ENCODE results near the gene SELL.
"Not testable (repeated sequence)": the region's sequence is repeated elsewhere in the genome, so short reads cannot be mapped to it uniquely, and the experiment has no call there.

The SELL gene

DNA sequence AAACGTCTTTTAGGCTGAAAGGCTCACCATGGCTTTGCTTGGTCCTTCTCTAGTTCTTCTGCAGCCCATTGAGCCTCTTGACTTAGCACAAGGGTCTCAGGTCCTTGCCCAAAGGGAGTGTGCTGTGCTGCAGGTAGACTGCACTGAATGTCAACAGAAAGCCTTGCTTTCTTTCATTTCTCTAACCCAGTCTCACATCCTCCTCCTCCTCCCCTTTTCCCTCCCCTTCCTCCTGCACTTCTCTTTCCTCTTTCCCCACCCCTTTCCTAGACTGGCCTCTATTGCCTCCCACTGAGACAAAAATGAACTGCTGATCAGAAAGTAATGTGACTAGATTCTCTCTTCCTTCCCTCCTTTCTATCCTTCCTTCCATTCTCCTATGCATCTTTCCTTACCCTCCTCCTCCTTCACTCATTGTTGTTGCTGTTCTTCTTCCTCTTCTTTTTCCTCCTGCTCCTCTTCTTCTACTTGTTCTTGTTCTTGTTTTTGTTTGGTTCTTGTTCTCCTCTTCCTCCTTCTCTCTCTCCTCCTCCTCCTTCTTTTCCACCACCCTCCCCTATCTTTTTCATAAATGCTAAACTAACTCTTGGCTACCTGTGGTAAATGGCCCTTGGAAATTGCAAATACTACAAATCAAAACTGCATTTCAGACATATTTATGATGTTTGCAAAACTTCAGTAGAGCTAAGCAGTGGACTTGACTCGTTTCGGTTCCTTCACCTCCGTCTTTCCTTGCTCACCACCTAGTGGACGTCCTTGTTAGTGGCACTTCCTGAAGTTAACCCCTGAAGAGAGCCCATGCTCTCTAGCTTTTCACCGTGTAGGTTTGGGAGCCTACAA is at the start of gene SELL:
SELL (minus strand) TSS at position 152 of the 840 bp plus-strand sequence; CDS start at position 30, 122 bp downstream.
- DNase-seq, result peak; percentile 84 to 90

DNA sequence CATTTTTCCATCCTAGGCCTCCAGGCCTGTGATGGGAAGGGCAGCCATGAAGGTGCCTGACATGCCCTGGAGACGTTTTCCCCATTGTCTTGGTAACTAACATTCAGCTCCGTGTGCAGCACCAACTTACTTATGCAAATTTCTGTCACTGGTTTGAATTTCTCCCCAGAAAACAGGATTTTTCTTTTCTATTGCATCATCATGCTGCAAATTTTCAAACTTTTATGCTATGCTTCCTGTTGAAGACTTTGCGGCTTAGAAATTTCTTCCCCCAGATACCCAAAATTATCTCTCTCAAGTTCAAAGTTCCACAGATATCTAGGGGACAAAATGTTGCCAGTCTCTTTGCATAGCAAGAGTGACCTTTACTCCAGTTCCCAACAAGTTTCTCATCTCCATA is 47.6 kb upstream of the SELL start:
- no peak for DNase-seq

DNA sequence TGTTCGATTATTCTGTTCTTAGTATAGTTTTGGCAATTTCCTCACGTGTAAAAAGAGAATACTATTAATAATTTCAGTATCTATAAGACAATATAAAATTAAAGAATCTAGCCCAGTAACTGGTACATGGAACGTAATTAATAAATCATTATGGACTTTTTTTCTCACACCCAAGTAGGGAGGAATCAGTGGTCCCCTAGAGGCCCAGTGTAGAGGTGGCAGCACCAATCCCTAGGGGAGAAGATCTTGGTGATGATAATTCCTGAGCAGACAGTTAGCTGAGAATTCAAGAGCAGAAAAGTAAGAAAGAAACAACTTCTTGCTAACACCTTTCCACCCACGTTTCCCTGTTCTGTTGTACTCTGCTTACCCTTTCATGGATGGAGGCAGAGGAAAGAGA is 42.1 kb upstream of the SELL start:
- DNase-seq, result peak; percentile 3 to 19

DNA sequence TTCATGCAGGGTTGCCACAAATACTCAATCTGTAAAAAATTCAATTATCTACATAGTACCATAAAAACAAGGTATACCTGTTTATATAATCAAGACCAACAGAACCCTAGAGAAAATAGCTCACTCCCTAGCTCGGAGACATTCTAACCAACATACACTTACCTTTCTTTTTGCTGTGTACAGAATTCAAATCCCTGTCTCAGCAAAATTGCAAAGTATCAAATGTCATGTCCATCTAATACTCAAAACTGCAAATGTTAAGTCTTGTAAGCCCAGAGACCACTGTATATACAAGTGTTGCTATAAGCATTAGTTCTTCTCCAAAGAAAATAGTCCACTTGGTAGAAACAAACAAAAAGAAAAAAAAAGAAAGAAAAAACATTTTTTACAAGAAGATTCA is 38.6 kb upstream of the SELL start:
- no peak for DNase-seq

DNA sequence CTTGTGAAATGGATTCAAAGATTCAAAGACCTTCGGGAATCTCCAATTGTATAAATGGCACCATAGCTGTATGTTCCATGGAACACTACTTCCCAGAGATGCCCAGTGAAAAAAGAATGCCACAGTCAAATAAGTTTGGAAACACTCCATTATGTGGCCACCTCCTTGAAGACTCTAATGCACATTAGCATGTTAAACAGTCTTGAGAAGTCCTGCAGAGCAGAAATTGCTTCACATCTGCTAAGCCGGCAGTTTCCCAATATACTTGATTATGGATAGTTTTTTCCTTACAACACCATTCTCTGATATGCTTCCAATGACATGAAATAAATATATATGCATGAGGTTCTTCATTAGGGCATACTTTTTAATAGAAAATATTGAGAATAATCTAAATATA is 35.1 kb upstream of the SELL start:
- no peak for DNase-seq

DNA sequence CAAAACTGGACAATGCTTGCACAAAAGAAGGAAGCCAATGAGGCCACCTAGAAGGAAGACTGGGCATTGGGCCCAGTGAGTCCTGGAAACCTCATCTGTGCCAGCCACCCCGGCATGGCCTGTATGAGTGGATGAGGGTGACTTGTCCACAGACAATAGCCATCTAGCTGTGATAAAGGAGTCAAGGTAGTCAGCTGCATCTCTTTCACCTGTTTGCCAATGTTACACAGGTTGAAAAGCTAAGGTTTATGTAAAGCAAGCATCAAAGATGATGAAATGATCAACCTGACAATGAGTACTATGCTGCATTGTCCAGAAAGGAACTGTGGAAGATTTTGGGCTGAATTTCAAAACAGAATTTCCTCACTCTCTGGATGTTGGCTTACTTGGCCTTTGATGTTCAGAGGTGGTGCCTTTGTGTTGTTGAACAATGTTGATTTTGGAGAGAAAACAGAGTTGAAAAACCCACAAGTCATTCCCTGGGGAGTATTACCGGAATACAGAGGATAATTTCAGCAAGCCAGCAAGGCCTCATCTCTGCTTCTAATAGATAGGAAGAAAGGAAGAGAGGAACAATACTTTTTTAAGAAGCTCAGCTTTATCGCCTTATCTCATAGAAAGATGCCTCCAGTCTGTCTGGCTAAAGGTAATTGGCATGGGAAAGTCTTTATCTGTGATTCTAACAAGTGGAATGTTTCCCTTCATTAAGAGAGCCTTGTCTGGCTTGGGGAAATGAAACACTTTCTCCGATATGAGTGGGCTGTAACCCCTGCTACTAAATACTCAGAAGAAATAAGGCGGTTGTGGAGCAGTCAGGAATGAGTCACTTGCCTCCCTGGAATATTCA is 33.8 kb upstream of the SELL start:
- no peak for DNase-seq

DNA sequence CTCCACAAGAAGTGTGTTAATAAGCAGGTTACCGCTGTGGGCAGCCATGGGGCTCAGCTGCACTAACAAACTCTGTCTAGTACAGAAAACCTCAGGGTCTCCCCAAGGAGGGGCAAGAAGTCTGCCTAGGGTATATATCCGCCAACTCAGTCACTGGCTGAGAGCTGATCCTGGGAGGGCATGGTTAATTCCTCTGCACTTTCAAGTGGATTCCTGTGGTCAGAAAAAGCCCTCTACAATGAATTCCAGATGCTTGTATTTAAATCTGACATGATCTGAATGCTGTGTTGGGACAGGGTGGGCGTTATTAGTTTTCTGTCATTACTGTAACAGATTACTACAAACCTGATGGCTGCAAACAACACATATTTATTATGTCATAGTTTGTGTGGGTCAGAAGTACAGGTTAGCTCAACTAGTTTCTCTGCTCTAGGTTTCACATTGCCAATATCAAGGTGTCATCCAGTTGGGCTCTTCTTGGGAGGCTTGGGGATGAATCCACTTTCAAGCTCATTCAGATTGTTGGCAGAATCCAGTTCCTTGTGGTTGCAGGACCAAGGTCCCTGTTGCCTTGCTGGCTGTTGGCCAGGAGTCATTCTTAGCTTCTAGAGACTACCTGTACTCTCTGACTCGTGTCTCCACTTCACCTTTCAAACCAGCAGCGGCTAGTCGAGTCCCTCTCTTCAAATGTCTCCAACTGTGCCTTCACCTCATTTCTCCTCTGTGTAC is 30.4 kb upstream of the SELL start:
- no peak for DNase-seq

DNA sequence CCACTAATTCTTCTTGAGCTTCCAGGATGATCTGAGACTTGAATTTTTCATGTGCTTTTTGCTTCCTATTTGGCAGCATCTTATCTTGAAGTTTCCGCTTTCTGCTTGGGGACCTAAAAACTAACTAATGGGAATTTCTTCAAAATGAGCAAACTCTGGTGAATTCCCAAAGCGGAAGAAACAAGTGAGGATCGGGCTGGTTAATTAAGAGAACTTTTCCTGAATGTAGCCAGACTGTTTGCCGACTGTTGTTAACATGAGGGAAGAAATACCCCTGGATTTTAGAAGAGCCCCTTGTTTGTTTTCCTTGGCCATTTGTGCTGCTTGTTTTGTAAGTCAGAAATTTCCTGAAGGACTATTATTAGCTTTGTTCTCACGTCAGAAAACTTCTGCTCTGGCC is 28.6 kb upstream of the SELL start:
- DNase-seq, result no peak

DNA sequence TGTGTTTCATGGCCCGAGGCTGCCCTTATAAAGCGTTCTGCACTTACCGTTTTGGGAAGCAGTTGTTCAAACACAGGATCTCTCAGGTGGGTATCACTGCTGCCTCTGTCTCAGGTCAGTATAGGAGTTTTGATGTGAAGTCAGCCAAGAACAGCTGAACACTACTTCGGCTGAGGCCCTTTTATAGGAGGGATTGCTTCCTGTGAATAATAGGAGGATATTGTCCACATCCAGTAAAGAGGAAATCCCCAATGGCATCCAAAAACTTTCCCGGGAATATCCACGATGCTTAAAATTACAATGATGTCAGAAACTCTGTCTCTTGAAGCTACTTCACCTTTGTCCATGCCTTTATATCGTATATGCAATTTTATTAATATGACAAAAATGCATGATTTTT is 22.5 kb upstream of the SELL start, which contains the start of gene SELE:
SELE (minus strand) TSS at position 156 of the 400 bp plus-strand sequence. CDS start 467 bp downstream, outside the sequence.
- no peak for DNase-seq

DNA sequence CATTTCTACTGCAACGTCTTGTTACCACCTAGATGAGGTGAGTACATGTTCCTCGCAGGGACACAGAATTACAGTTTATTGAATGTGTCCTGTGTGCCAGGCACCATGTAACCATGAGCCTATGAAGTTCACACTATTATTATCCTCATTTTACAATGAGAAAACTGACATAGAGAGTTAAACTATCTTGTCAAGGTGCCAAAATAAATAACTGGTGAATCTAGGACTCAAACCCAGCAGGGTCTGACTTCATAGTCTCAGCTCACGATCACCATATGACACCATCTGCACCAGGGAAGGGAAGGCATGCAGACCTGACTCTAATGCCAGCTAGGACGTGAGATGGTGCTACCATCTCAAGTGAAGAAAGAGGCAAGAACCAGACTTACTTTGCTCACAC is 20.0 kb upstream of the SELL start:
- DNase-seq, result no peak

DNA sequence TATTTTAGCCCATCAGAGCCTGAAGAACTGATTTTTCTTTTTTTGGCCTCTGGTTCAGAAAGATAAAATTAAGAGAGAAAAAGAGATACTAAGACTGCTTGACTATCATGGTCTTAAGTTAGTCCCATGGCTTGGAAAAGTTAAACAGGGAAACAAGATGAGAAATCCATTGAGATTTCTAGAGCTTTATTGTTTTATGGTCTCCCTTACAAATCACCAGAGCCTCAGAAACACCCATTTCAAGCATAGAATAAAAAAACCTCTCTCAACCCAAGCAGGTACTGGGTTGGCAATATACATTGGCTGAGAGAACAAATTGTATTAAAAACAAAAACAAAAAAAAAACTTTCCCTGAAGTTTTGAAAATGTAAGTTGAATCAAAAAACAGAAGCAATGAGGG is 18.6 kb upstream of the SELL start:
- no peak for DNase-seq

DNA sequence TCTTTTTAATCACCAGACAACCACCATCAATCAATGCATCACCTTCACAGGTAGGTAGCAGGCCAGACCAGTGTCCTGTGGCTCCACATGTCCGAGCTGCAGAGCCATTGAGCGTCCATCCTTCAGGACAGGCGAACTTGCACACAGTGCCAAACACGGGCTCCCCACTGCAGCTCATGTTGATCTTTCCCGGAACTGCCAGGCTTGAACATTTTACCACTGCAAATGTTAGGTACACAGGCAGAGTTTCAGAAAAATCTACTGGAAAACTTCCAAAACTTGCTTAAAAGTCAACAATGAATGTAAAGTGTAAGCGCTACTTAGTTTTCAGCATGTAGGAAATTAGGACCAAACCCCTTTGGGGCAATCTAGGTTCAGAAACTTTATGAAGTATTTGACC is 15.9 kb upstream of the SELL start:
- no peak for DNase-seq

DNA sequence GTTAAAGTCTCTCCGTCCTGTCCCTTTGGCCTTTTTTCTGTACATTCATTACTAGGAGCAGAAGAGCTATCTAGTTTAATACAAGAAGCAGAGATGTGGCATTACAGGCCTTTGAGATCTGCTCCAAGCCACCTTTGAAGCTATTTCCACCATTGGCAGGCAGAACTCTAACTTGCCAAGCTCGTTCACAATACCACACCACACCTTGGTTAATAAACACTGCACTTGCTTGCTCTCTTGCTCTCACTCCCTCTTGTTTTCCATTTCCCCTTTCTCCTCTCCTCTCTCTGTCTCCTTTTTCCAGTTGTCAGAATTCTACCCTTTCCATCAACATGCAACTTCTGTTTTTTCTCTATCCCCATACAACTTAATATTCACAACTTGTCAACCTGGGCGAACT is 15.4 kb upstream of the SELL start:
- DNase-seq, result no peak

DNA sequence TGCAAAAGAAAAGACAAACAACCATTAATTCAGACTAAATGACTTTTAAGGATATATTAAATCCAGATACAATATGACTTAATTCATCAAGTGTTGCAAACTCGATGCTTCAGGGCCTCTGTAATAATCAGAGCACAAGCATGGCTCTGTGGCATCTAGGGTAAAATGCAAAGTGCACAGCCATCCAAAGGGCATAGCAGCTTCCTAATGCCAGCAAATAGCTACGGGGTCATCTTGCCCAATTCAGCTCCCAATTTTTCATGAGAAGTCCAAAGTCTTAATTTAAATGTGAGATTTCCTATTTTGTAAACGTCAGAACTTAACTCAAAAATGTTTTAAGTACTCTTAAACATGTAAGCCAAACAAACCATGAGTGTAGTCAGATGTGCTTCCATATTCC is 14.5 kb upstream of the SELL start:
- no peak for DNase-seq

DNA sequence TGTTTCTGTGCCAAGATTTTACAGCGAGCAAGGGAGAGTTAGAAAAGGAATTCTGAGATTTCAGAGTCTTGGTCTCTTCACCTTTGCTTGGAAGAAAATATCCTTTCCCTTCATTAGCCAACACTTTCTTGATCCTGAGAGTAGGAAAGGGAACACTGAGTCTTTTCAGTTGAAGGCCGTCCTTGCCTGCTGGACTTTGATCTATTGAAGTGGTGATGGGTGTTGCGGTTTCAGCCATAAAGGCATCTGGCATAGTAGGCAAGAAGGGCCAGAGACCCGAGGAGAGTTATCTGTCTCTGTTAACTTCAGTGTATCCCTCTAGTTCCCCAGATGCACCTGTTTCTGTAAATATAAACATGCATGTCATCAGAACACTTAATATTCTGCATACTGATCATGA is 12.7 kb upstream of the SELL start:
- no peak for DNase-seq

DNA sequence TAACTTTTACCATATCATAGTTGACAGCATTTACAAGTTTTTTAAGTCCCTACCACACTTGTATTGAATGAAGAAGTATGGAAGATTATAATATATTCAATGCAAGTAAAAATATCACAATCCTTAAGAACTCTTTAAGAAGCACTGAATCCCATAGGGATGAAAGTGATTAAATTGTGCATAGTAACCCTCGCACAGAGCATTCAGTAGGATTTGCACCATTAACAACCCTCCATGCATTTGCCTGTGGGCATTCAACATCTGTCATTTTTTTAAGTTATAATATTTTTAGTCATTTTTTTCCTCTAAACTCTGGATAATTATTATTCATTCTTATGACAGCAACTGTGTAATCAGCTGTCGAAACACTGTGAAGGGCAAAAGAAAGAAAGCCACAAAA is 12.3 kb upstream of the SELL start:
- DNase-seq, result no peak

DNA sequence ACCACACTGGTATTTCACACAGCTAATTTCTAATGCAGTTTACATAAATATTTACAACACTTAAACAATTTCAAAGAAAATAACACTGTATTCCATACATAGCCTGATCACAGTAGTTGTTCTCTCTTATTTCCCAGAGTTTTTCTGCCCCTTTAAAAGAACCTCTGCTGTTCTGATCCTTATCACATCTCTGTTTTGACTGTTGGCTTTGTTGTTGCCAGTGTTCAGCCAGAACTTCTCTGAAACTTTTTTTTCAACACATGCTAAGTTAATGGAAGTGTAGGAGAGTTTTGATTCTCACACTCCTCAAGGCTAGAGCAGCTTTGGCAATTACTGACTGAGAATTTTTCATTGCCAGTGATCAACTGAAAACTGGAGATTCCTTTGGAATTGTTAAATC is 11.4 kb upstream of the SELL start:
- DNase-seq, result no peak

DNA sequence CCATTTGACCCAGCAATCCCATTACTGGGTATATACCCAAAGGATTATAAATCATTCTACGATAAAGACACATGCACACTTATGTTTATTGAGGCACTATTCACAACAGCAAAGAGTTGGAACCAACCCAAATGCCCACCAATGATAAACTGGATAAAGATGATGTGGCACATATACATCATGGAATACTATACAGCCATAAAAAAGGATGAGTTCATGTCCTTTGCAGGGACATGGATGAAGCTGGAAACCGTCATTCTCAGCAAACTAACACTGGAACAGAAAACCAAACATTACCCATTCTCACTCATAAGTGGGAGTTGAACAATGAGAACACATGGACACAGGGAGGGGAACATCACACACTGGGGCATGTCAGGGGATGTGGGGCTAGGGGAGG is 3.7 kb upstream of the SELL start:
- DNase-seq, result not testable (repeated sequence)

DNA sequence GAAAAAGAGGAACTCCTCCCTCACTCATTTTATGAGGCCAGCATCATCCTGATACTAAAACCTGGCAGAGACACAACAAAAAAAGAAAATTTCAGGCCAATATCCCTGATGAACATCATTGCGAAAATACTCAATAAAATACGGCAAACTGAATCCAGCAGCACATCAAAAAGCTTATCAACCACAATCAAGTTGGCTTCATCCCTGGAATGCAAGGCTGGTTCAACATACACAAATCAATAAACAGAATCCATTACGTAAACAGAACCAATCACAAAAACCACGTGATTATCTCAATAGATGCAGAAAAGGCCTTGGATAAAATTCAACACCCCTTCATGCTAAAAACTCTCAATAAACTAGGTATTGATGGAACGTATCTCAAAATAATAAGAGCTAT is 1.7 kb upstream of the SELL start:
- DNase-seq, result not testable (repeated sequence)

DNA sequence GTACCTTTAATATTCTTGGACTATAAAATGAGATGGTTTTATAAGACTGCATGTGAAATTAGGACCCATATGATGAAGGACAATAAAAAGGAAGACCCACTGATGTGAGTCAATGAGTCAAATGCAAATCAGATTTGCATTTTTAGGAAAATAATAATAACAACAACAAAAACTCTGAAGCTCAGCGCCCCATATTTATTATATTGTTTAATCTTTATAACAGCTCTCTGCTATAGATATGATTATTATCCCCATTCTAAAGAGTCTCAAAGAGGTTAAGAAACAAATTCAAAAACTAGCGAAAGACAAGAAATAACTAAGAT is 850 bp upstream of the SELL start:
- no peak for DNase-seq

DNA sequence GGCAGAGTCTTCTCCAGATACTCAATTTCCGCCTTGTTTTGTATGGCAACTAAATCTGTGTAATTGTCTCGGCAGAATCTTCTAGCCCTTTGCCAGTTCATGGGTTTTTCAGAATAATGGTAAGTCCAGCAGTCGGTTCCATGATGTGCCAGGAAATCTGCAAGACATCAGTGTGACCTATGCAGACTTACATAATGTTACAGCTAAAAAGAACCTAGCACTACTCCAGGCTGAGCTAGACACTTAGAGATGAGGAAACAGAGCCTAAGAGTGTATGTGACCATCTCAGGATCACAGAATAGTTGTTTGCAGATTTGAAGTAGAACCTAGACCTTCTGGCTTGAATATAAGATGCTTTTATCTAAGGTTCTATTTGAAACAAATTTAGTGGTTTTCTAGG is 2.8 kb downstream of the SELL start:
- DNase-seq, result no peak

DNA sequence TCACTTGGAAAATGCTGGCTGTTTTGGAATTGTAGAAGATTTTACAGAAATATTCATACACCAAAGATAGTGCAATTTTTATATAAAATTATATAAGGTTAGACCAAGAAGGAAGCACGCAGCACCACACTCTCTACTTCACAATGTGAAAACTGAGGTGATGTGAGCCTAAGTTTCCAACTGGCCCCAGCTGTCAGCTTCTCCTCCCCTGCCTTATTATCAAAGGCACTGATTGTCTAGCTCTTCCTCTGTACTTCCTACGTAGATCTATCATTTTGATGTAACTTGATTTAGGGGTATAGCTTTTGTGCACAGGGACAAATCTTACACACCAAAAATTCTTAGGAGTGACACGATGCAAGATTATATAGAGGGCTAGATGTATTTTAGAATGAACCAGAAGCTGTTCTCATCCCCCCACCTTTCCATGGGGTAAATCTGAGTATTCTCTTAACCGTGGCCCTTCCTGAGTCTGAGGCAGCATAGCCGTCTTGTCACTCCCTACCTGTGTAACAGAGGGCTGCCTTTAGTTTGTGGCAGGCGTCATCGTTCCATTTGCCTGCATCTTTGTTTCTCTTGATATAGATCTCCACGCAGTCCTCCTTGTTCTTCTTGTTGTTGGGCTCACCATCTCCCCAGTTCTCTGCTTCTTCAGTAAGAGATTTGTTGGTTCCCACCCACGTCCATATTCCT is 3.4 kb downstream of the SELL start:
- no peak for DNase-seq

DNA sequence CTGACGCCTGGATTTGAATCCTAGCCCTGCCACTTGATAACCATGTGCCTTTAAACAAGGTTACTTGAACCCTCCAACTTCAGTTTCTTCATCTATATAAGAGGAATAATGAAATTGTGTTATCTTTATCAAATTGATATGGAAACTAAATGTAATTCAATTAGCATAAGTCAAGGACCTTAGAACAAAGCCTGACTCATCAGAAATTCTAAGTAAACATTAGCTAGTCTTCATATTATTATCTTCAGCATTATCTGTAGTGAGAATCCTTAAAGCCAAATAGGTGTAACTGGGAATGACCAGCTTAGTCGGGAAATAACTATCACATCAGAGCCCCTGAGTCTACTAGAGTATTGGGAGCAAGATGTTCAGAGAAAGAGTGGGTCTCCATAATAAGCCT is 6.6 kb downstream of the SELL start:
- no peak for DNase-seq

Data from Kasumi-1 (cell line).